HepG2 (cell line): ENCODE data around the gene ETFA. TPM values are rescaled to one million over a fixed set of nuclear protein-coding genes. Genes with fewer than 3 reads are reported as not detected.

Experiments
- AKAP8 ChIP-seq: sonication (generic); formaldehyde crosslinking; IDR thresholded peaks from 2 replicates; pipeline ENCODE4 v1.5.1; 2020; ENCODE audit warnings: mild to moderate bottlenecking, missing genetic modification reagents
- CREM ChIP-seq, 2 experiments: sonication (generic) in 1 of 2; formaldehyde crosslinking in 1 of 2; IDR thresholded peaks; 2 replicates each; pipeline versions ENCODE4 v1.4.0 to v1.6.1; 2016 to 2020; ENCODE audit warnings: antibody characterized with exemption in 1 of 2, mild to moderate bottlenecking in 1 of 2, missing genetic modification reagents in 1 of 2
- HDAC6 ChIP-seq: fragments of 200-600 bp; sonication (generic); IDR thresholded peaks from 2 replicates; pipeline ENCODE4 v1.7.0; 2017; ENCODE audit warnings: mild to moderate bottlenecking, antibody characterized with exemption, low read length, low read depth
- KLF9 ChIP-seq: IDR thresholded peaks from 2 replicates; pipeline ENCODE4 v1.6.1; 2016; ENCODE audit warnings: low read depth
- NRL ChIP-seq: sonication (generic); formaldehyde crosslinking; IDR thresholded peaks from 2 replicates; pipeline ENCODE4 v1.5.0; 2020; ENCODE audit warnings: missing genetic modification reagents, mild to moderate bottlenecking, moderate library complexity, borderline replicate concordance
- SAFB2 ChIP-seq: sonication (generic); formaldehyde crosslinking; IDR thresholded peaks from 2 replicates; pipeline ENCODE4 v1.5.1; 2020; ENCODE audit warnings: missing genetic modification reagents, low read depth, mild to moderate bottlenecking, borderline replicate concordance
- TEAD3 ChIP-seq: optimal IDR thresholded peaks from 2 replicates; pipeline ENCODE3; 2016; ENCODE audit warnings: borderline replicate concordance
- ZNF34 ChIP-seq: sonication (generic); formaldehyde crosslinking; IDR thresholded peaks from 2 replicates; pipeline ENCODE4 v1.4.0; 2020; ENCODE audit warnings: mild to moderate bottlenecking, missing genetic modification reagents, borderline replicate concordance
- ZNF660 ChIP-seq: sonication (generic); formaldehyde crosslinking; IDR thresholded peaks from 2 replicates; pipeline ENCODE4 v1.5.1; 2020; ENCODE audit warnings: mild to moderate bottlenecking, low read depth, missing genetic modification reagents, borderline replicate concordance
- polyA plus RNA-seq, 8 experiments: library from polyadenylated mRNA; depleted of rRNA in 3 of 8; stranded (reverse) in 7 of 8; unstranded in 1 of 8; fragments of >200 nt; fragmentation: Illumina TruSeq in 4 of 8; extraction: Trizol in 4 of 8; gene quantifications; 2 replicates each; pipeline versions ENCODE4 v1.2.1 to v1.2.3, GENCODE V29; 2011 to 2016; ENCODE audit warnings: low read depth in 4 of 8, missing spikeins in 1 of 8, mixed read lengths in 1 of 8; ENCODE audit not compliant: insufficient read depth in 1 of 8
- total RNA-seq, 5 experiments: library from RNA; depleted of rRNA; stranded (reverse); fragments of >200 nt; fragmentation: Illumina TruSeq; extraction: Trizol; gene quantifications; 2 replicates each; pipeline ENCODE4 v1.2.3, GENCODE V29; 2016; ENCODE audit warnings: low read depth in 1 of 5
- TF ChIP-seq, protein P1 (sequence below): sonication (generic); formaldehyde crosslinking; conservative IDR thresholded peaks from 2 replicates; pipeline ENCODE4 v1.8.0; 2022; ENCODE audit warnings: low read depth, missing genetic modification reagents
- TF ChIP-seq, protein P2 (sequence below): sonication (generic); formaldehyde crosslinking; conservative IDR thresholded peaks from 2 replicates; pipeline ENCODE4 v1.4.0; 2020; ENCODE audit warnings: missing genetic modification reagents
- TF ChIP-seq, protein P3 (sequence below): sonication (generic); formaldehyde crosslinking; IDR thresholded peaks from 2 replicates; pipeline ENCODE4 v1.5.1; 2020; ENCODE audit warnings: mild to moderate bottlenecking, missing genetic modification reagents, moderate library complexity
- TF ChIP-seq, protein P4 (sequence below): sonication (generic); formaldehyde crosslinking; IDR thresholded peaks from 2 replicates; pipeline ENCODE4 v1.4.0; 2020; ENCODE audit warnings: missing genetic modification reagents, borderline replicate concordance

The ETFA gene
- total and polyA plus RNA-seq, 2 of the 13 experiments (the other 11 are each of a cell fraction or from before 2014, with no cell fraction given): 291 to 396 TPM

DNA sequence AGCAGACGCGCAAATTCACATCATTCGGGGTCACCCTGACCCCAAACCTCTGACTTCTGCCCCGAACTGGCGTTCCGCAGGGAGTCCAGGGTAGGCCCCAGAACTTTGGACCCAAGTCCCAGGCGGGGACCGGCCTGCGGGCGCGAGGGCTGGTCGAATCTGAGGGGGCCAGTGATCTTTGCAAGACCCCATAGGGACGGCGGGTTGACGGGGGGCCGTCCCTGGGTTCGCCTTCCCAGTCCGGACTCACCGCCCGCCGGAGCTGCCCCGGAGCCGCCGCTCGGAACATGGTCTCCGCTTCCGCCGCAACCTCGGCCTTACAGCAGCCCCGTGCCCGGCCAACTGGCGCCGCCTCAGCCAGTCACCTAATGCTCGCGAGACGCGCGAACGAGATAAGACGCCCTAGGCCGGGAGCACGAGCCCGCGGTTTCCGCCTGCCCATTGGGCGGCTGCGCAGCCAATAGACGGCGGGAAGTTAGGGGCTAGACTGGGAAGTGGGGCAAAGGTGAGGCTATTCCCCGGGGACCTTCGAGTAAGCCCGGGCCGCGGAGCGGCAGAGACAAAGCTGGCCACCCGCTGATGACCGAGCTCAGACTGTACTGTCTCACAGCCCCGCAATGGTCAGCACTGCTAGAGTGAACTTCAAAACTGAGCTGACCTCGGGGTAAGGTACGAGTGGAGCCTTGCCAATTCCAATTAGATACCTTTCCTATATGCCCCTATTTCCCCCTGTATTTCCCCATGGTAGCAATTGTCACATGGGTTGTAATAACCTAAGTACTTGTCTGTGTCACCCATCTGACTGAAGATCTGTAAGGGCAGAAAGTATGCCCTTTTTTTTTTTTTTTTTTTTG is at the start of gene ETFA (continued):
- TF ChIP-seq, protein P1, sequence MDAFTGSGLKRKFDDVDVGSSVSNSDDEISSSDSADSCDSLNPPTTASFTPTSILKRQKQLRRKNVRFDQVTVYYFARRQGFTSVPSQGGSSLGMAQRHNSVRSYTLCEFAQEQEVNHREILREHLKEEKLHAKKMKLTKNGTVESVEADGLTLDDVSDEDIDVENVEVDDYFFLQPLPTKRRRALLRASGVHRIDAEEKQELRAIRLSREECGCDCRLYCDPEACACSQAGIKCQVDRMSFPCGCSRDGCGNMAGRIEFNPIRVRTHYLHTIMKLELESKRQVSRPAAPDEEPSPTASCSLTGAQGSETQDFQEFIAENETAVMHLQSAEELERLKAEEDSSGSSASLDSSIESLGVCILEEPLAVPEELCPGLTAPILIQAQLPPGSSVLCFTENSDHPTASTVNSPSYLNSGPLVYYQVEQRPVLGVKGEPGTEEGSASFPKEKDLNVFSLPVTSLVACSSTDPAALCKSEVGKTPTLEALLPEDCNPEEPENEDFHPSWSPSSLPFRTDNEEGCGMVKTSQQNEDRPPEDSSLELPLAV (CRISPR knock-in tag): no peak
- TF ChIP-seq HDAC6 (no peak), ZNF34 (CRISPR knock-in tag) (no peak; the same call in 1 of the 2 replicates), CREM (IDR thresholded peaks at IDR 0.05) (peak; percentile 33; the same call in 1 of the 2 replicates), CREM (CRISPR knock-in tag; IDR thresholded peaks at IDR 0.05) (no peak), AKAP8 (CRISPR knock-in tag) (0 out of 2 replicates have a peak, but pooled peaks have one; percentile 59), TEAD3 (CRISPR knock-in tag) (peak; percentile 64), NRL (peak; percentile 69; the same call in 1 of the 2 replicates), ZNF660 (CRISPR knock-in tag) (no peak), KLF9 (CRISPR knock-in tag) (no peak), SAFB2 (0 out of 2 replicates have a peak, but pooled peaks have one; percentile 24)
- TF ChIP-seq, protein P2, sequence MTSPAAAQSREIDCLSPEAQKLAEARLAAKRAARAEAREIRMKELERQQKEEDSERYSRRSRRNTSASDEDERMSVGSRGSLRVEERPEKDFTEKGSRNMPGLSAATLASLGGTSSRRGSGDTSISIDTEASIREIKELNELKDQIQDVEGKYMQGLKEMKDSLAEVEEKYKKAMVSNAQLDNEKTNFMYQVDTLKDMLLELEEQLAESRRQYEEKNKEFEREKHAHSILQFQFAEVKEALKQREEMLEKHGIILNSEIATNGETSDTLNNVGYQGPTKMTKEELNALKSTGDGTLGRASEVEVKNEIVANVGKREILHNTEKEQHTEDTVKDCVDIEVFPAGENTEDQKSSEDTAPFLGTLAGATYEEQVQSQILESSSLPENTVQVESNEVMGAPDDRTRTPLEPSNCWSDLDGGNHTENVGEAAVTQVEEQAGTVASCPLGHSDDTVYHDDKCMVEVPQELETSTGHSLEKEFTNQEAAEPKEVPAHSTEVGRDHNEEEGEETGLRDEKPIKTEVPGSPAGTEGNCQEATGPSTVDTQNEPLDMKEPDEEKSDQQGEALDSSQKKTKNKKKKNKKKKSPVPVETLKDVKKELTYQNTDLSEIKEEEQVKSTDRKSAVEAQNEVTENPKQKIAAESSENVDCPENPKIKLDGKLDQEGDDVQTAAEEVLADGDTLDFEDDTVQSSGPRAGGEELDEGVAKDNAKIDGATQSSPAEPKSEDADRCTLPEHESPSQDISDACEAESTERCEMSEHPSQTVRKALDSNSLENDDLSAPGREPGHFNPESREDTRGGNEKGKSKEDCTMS: no peak; the same call in 1 of the 2 replicates
- TF ChIP-seq, protein P3, sequence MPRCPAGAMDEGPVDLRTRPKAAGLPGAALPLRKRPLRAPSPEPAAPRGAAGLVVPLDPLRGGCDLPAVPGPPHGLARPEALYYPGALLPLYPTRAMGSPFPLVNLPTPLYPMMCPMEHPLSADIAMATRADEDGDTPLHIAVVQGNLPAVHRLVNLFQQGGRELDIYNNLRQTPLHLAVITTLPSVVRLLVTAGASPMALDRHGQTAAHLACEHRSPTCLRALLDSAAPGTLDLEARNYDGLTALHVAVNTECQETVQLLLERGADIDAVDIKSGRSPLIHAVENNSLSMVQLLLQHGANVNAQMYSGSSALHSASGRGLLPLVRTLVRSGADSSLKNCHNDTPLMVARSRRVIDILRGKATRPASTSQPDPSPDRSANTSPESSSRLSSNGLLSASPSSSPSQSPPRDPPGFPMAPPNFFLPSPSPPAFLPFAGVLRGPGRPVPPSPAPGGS: peak; percentile 90
- TF ChIP-seq, protein P4, sequence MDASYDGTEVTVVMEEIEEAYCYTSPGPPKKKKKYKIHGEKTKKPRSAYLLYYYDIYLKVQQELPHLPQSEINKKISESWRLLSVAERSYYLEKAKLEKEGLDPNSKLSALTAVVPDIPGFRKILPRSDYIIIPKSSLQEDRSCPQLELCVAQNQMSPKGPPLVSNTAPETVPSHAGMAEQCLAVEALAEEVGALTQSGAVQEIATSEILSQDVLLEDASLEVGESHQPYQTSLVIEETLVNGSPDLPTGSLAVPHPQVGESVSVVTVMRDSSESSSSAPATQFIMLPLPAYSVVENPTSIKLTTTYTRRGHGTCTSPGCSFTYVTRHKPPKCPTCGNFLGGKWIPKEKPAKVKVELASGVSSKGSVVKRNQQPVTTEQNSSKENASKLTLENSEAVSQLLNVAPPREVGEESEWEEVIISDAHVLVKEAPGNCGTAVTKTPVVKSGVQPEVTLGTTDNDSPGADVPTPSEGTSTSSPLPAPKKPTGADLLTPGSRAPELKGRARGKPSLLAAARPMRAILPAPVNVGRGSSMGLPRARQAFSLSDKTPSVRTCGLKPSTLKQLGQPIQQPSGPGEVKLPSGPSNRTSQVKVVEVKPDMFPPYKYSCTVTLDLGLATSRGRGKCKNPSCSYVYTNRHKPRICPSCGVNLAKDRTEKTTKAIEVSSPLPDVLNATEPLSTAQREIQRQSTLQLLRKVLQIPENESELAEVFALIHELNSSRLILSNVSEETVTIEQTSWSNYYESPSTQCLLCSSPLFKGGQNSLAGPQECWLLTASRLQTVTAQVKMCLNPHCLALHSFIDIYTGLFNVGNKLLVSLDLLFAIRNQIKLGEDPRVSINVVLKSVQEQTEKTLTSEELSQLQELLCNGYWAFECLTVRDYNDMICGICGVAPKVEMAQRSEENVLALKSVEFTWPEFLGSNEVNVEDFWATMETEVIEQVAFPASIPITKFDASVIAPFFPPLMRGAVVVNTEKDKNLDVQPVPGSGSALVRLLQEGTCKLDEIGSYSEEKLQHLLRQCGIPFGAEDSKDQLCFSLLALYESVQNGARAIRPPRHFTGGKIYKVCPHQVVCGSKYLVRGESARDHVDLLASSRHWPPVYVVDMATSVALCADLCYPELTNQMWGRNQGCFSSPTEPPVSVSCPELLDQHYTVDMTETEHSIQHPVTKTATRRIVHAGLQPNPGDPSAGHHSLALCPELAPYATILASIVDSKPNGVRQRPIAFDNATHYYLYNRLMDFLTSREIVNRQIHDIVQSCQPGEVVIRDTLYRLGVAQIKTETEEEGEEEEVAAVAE (CRISPR knock-in tag): peak; percentile 72; the same call in 1 of the 2 replicates
